Activated naive CD4-positive, alpha-beta T cell treated with anti-CD3 and anti-CD28 coated beads, Interleukin-2, amount 10 ng/mL, durations not matched to agents 7 days and 5 days (primary cell): ENCODE results near the gene SH3GL1.
"Not testable (repeated sequence)": the region's sequence is repeated elsewhere in the genome, so short reads cannot be mapped to it uniquely, and the experiment has no call there.

Experiments used
- CTCF ChIA-PET: fragments of 350-600 bp; sonication (Branson Sonifier 250); formaldehyde crosslinking; loops from one replicate; lab custom pipeline; 2021; ENCODE audit warnings: antibody characterized with exemption; lab: Charles Lee
- DNase-seq: peaks from one replicate; pipeline ENCODE4 v3.0.0-alpha.2; 2020
- H3K27ac Mint-ChIP-seq: one replicate; pipeline ENCODE4 v1.8.0; 2021; ENCODE audit warnings: mild to moderate bottlenecking, moderate library complexity, mixed read lengths
- H3K27me3 Mint-ChIP-seq: one replicate; pipeline ENCODE4 v1.8.0; 2021; ENCODE audit warnings: mild to moderate bottlenecking, mixed read lengths
- H3K36me3 Mint-ChIP-seq: one replicate; pipeline ENCODE4 v1.8.0; 2021; ENCODE audit warnings: mixed read lengths
- H3K4me1 Mint-ChIP-seq: one replicate; pipeline ENCODE4 v1.8.0; 2021; ENCODE audit warnings: mixed read lengths
- H3K4me3 Mint-ChIP-seq: one replicate; pipeline ENCODE4 v1.8.0; 2021; ENCODE audit warnings: mild to moderate bottlenecking, moderate library complexity, mixed read lengths
- H3K9me3 Mint-ChIP-seq: one replicate; pipeline ENCODE4 v1.8.0; 2021; ENCODE audit warnings: mixed read lengths

Gene SH3GL1

DNA sequence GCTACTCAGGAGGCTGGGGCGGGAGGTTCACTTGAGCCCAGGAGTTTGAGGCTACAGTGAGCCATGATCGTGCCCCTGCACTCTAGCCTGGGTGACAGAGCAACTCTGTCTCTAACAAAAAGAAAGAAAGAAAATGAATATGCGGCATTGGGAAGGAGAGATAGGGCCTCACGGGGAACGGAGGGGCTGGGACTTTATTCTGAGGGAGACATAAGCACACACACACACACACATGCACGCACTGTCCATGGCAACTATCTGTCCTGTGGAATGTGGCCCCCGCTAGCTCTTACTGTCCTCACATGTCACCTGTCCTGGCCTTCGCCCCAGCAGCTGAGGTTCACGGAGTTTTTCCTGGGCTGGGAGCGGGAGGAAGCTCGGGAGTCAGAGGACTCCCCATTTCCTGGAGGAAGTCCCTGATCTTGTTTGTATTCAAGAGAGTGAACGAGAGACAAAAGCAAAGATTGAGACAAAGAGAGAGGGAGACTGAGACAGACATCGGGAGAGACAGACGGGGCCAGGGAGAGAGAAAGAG is 62.4 kb downstream of the SH3GL1 start:
- peak overlapping the region; percentile 79 for H3K4me3 Mint-ChIP-seq
- DNase-seq: no peak
- peaks cover 3% of the 10 kb centered on the region for H3K9me3 Mint-ChIP-seq
- peaks cover 3% of the 10 kb centered on the region for H3K36me3 Mint-ChIP-seq
- H3K27me3 Mint-ChIP-seq: no peaks in the 10 kb centered on the region
- H3K27ac Mint-ChIP-seq: peak overlapping the region; percentile 87
- CTCF ChIA-PET: interaction anchor here (1.3 kb wide), 1 partner anchor 14 kb away, joined by 4 read pairs; no protein-coding TSS in a partner anchor
- H3K4me1 Mint-ChIP-seq: peaks cover 33% of the 10 kb centered on the region

- peaks cover 3% of the 10 kb centered on the region for H3K36me3 Mint-ChIP-seq
- peaks cover 23% of the 10 kb centered on the region for H3K4me1 Mint-ChIP-seq
- H3K27me3 Mint-ChIP-seq: no peaks in the 10 kb centered on the region
- CTCF ChIA-PET: no interaction called here
- H3K27ac Mint-ChIP-seq: no peak overlapping the region
- no peak for DNase-seq
- no peak overlapping the region for H3K4me3 Mint-ChIP-seq
- peaks cover 3% of the 10 kb centered on the region for H3K9me3 Mint-ChIP-seq
These were observed 65.3 kb downstream of the SH3GL1 start for GRCh38 chr19:4334929-4335570.

- no peak overlapping the region for H3K4me3 Mint-ChIP-seq
- peak overlapping the region; percentile 69 for H3K27ac Mint-ChIP-seq
- H3K9me3 Mint-ChIP-seq: peaks cover under 1% of the 10 kb centered on the region
- peaks cover 35% of the 10 kb centered on the region for H3K4me1 Mint-ChIP-seq
- CTCF ChIA-PET: no interaction called here
- H3K36me3 Mint-ChIP-seq: no peaks in the 10 kb centered on the region
- H3K27me3 Mint-ChIP-seq: peaks cover 27% of the 10 kb centered on the region
- no peak for DNase-seq
These were observed 70.5 kb downstream of the SH3GL1 start for GRCh38 chr19:4329858-4330257.

DNA sequence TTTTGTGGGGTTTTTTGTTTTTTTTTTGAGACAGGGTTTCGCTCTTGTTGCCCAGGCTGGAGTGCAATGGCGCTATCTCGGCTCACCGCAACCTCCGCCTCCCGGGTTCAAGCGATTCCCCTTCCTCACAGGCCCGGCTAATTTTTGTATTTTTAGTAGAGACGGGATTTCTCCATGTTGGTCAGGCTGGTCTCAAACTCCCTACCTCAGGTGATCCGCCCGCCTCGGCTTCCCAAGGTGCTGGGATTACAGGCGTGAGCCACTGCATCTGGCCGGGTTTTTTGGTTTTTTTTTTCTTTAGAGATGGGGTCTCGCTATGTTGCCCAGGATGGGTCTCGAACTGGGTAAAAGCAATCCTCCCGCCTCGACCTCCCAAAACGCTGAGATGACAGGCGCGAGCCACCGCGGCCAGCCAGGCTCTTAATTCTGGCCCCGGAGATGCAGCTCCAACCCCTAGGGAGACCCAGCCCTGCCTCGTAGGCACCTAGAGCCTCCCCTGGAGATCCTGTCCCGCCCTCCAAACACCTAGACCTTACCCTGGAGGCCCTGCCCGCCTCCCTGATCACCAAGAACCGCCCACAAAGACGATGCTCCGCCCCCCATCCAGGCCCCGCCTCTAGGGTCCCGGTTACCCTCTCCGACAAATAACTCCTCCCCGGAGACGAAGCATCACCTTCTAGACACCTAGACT is 71.2 kb downstream of the SH3GL1 start:
- Mint-ChIP-seq H3K4me1 (peaks cover 35% of the 10 kb centered on the region), H3K27ac (peak overlapping the region; percentile 90), H3K4me3 (peak overlapping the region; percentile 78), H3K27me3 (peaks cover 27% of the 10 kb centered on the region)
- CTCF ChIA-PET, H3K9me3 Mint-ChIP-seq, H3K36me3 Mint-ChIP-seq: not testable (repeated sequence)
- peak; percentile 54 for DNase-seq

DNA sequence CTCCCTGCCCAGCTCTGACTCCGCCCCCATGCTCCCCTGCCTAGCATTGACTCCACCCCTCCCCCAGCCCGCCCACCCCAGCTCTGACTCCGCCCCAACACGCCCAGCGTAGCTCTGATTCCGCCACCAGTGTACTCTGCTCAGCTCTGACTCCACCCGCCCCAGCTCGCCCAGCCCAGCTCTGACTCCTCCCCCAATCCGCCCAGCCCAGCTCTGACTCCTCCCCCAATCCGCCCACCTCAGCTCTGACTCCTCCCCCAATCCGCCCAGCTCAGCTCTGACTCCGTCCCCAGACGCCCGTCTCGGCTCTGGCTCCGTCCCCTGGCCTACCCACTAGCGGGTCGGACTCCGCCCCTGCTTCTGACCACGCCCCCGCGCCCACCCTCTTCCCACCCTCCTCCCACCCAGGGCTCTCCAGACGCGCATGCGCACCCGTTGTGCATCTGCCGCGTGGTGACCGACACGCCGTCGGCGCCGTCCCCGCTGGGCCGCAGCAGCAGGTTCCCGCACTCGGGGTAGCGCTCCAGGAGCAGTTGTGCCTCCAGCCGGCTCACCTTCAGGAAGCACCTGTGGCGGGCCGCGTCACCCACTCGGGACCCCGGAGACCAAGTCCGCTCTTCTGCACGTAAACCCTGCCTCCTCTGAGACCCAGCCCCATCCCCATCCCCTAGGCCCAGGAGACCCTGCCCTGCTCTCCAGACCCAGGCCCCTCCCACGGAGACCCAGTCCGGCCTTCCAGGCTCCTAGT is 71.9 kb downstream of the SH3GL1 start:
- H3K4me1 Mint-ChIP-seq: peaks cover 35% of the 10 kb centered on the region
- peaks cover 27% of the 10 kb centered on the region for H3K27me3 Mint-ChIP-seq
- no peaks in the 10 kb centered on the region for H3K9me3 Mint-ChIP-seq
- H3K4me3 Mint-ChIP-seq: peak overlapping the region; percentile 78
- H3K36me3 Mint-ChIP-seq: no peaks in the 10 kb centered on the region
- DNase-seq: peak; percentile 96
- CTCF ChIA-PET: interaction anchor here (0.8 kb wide), 1 partner anchor 327 kb away, joined by 3 read pairs; no protein-coding TSS in a partner anchor
- H3K27ac Mint-ChIP-seq: peak overlapping the region; percentile 90

- Mint-ChIP-seq H3K9me3 (no peaks in the 10 kb centered on the region), H3K36me3 (no peaks in the 10 kb centered on the region), H3K27ac (peak overlapping the region; percentile 78), H3K4me1 (peaks cover 35% of the 10 kb centered on the region), H3K4me3 (peak overlapping the region; percentile 78), H3K27me3 (peaks cover 27% of the 10 kb centered on the region)
- CTCF ChIA-PET: interaction anchor here (0.8 kb wide), 1 partner anchor 326 kb away, joined by 3 read pairs; no protein-coding TSS in a partner anchor
- no peak for DNase-seq
These were observed 72.5 kb downstream of the SH3GL1 start for GRCh38 chr19:4327877-4328242.

DNA sequence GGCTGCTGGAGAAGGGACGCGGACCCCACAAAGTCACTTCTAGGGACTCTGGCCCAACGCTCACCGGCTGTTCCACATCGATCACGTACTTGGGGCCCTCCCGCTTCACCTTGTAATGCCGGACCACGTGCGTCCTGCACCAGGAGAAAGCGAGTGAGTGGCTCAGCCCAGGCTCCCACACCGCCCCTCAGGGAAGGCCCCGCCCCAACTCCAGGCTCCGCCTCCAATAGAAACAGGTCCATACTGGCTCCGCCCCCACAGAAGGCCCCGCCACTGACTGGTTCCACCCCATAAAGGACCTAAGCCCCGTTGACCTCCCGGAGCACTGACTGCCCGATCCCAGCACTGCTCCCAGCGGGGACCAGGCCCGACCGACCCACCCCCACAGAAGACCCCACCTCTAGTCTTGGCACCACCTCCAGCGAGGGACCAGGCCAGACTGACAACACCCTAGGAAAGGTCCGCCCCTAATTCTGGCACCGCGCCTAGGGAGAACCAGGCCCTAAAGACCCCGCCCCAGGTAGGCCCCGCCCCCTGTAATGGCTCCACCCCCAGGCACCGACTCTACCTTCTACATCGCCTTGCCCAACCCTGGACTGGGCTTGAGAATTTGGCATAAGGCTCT is 73.0 kb downstream of the SH3GL1 start:
- Mint-ChIP-seq H3K36me3 (no peaks in the 10 kb centered on the region), H3K27me3 (peaks cover 27% of the 10 kb centered on the region), H3K27ac (peak overlapping the region; percentile 78), H3K4me1 (peaks cover 35% of the 10 kb centered on the region), H3K9me3 (peaks cover under 1% of the 10 kb centered on the region), H3K4me3 (peak overlapping the region; percentile 78)
- DNase-seq: peak; percentile 87
- CTCF ChIA-PET: no interaction called here

- Mint-ChIP-seq H3K36me3 (no peaks in the 10 kb centered on the region), H3K9me3 (peaks cover 3% of the 10 kb centered on the region), H3K27ac (no peak overlapping the region), H3K4me3 (peak overlapping the region; percentile 78), H3K27me3 (peaks cover 27% of the 10 kb centered on the region), H3K4me1 (peaks cover 35% of the 10 kb centered on the region)
- DNase-seq: peak; percentile 42
- CTCF ChIA-PET: no interaction called here
These were observed 73.5 kb downstream of the SH3GL1 start for GRCh38 chr19:4326837-4327251.

- Mint-ChIP-seq H3K27me3 (peaks cover 27% of the 10 kb centered on the region), H3K4me1 (peaks cover 35% of the 10 kb centered on the region), H3K27ac (no peak overlapping the region), H3K4me3 (peak overlapping the region; percentile 21), H3K36me3 (no peaks in the 10 kb centered on the region), H3K9me3 (peaks cover 3% of the 10 kb centered on the region)
- no peak for DNase-seq
- CTCF ChIA-PET: no interaction called here
These were observed 74.0 kb downstream of the SH3GL1 start for GRCh38 chr19:4326215-4326836.

DNA sequence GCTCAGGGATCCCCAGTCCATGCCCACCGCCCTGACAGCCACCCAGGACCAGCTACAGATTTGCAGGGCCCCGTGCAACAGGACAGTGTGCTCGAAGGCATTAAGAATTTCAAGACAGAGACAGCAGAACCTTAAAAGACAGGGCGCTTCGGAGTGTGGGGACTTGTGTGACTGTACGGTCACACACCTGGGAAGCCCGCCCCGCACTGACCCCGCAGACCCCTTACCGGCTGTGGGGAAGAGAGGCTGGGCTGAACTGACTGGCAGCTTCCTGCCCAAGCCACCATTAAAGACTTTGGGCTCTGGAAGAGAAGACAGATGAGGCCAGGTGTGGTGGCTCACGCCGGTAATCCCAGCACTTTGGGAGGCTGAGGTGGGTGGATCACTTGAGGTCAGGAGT is 76.1 kb downstream of the SH3GL1 start:
- H3K27me3 Mint-ChIP-seq: peaks cover 27% of the 10 kb centered on the region
- peaks cover 22% of the 10 kb centered on the region for H3K9me3 Mint-ChIP-seq
- H3K36me3 Mint-ChIP-seq: peaks cover 4% of the 10 kb centered on the region
- no peak overlapping the region for H3K4me3 Mint-ChIP-seq
- CTCF ChIA-PET: interaction anchor here (1.2 kb wide), 1 partner anchor 57 kb away, joined by 3 read pairs; no protein-coding TSS in a partner anchor
- H3K27ac Mint-ChIP-seq: no peak overlapping the region
- DNase-seq: no peak
- peaks cover 28% of the 10 kb centered on the region for H3K4me1 Mint-ChIP-seq

DNA sequence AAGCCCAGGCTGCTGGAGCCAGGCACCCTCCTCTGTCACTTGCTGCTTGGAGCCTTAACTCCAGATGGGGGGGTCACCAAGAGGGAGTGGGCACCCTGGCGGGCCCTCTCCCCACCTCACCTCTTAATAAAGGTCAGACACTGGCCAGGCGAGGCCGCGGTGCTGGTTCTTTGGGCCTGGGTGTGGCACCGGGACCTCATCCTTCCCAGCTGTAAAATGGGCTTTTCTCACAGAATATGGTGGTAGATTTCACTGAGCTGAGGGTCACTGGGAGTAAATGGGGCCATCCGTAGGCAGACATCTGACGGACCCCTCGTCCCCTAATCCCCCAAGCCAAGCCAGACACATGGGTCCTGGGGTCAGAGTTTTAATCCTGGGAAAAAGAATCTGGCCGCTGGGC is 76.7 kb downstream of the SH3GL1 start:
- CTCF ChIA-PET: no interaction called here
- Mint-ChIP-seq H3K4me1 (peaks cover 23% of the 10 kb centered on the region), H3K27me3 (peaks cover 27% of the 10 kb centered on the region), H3K27ac (no peak overlapping the region), H3K9me3 (peaks cover 26% of the 10 kb centered on the region), H3K4me3 (no peak overlapping the region), H3K36me3 (peaks cover 6% of the 10 kb centered on the region)
- no peak for DNase-seq

- DNase-seq: no peak
- Mint-ChIP-seq H3K9me3 (peaks cover 29% of the 10 kb centered on the region), H3K27me3 (peaks cover 21% of the 10 kb centered on the region), H3K27ac (no peak overlapping the region), H3K4me1 (peaks cover 18% of the 10 kb centered on the region), H3K4me3 (no peak overlapping the region), H3K36me3 (peaks cover 11% of the 10 kb centered on the region)
- CTCF ChIA-PET: interaction anchor here (1.3 to 1.8 kb wide), 3 partner anchors 10 to 55 kb away, joined by 3 to 5 read pairs (median 3); no protein-coding TSS in a partner anchor
These were observed 77.2 kb downstream of the SH3GL1 start for GRCh38 chr19:4322942-4323665.

DNA sequence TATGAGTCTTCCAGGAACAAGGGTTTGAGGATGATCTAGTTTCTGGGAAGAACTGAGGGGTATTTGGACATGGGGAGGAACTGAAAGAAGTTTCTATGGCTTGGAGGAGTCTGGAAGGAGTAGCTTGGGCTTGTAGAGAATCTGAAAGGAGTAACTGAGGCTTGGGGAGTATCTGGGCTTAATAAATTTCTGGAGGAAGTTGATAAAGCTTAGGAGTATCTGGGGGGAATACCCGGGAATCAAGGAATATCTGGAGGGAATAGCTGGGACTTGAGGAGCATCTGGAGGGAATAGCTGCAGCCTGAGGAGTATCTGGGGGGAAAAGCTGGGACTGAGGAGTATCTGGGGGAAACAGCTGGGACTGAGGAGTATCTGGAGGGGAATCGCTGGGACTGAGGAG is 79.9 kb downstream of the SH3GL1 start:
- CTCF ChIA-PET: interaction anchor here (2.8 kb wide), 1 partner anchor 32 kb away, joined by 12 read pairs; no protein-coding TSS in a partner anchor
- H3K4me1 Mint-ChIP-seq: no peaks in the 10 kb centered on the region

More for the DNA sequence above, 79.9 kb downstream of the SH3GL1 start:
- H3K27ac Mint-ChIP-seq: no peak overlapping the region
- peaks cover 13% of the 10 kb centered on the region for H3K36me3 Mint-ChIP-seq
- H3K27me3 Mint-ChIP-seq: no peaks in the 10 kb centered on the region
- peaks cover 29% of the 10 kb centered on the region for H3K9me3 Mint-ChIP-seq
- H3K4me3 Mint-ChIP-seq: no peak overlapping the region
- no peak for DNase-seq
